DOHH2 (cell line): ENCODE measurements around the gene COMT.

Experiments used
- H3F3A ChIP-seq: fragments of 200-600 bp; sonication (generic), shearing (Covaris generic); 2 replicates; pipeline ENCODE4 v1.6.0; 2016; ENCODE audit warnings: antibody characterized with exemption, mild to moderate bottlenecking; ENCODE audit not compliant: control insufficient read depth, insufficient read depth
- H3K27ac ChIP-seq: fragments of 200-600 bp; sonication (generic); 2 replicates; pipeline ENCODE4 v1.5.1; 2014; ENCODE audit warnings: low read depth, mild to moderate bottlenecking, low read length, moderate library complexity
- H3K27me3 ChIP-seq: fragments of 200-600 bp; sonication (generic); 2 replicates; pipeline ENCODE4 v1.6.1; 2014; ENCODE audit warnings: mild to moderate bottlenecking, low read length, mixed read lengths; ENCODE audit not compliant: control insufficient read depth
- H3K36me3 ChIP-seq: fragments of 200-600 bp; sonication (generic); 2 replicates; pipeline ENCODE4 v1.6.1; 2014; ENCODE audit warnings: mild to moderate bottlenecking, low read length, moderate library complexity, mixed read lengths; ENCODE audit not compliant: control insufficient read depth
- H3K4me1 ChIP-seq: fragments of 200-600 bp; sonication (generic); 2 replicates; pipeline ENCODE4 v1.6.1; 2014; ENCODE audit warnings: mild to moderate bottlenecking, low read length, mixed read lengths; ENCODE audit not compliant: control insufficient read depth
- H3K4me2 ChIP-seq: fragments of 200-600 bp; sonication (generic); 2 replicates; pipeline ENCODE4 v1.6.0; 2014; ENCODE audit warnings: mild to moderate bottlenecking, low read length, moderate library complexity
- H3K4me3 ChIP-seq: fragments of 200-600 bp; sonication (generic); 2 replicates; pipeline ENCODE4 v1.5.1; 2014; ENCODE audit warnings: mild to moderate bottlenecking, low read length, mixed read lengths
- H3K79me2 ChIP-seq: fragments of 200-600 bp; sonication (generic); 2 replicates; pipeline ENCODE4 v1.6.1; 2014; ENCODE audit warnings: mild to moderate bottlenecking, low read length, mixed read lengths; ENCODE audit not compliant: control insufficient read depth
- H3K9me2 ChIP-seq: fragments of 200-600 bp; sonication (generic); replicated peaks from 2 replicates; pipeline ENCODE4 v1.6.1; 2014; ENCODE audit warnings: mild to moderate bottlenecking, low read length, mixed read lengths; ENCODE audit not compliant: control insufficient read depth
- H3K9me3 ChIP-seq: fragments of 200-600 bp; sonication (generic); 2 replicates; pipeline ENCODE4 v1.6.1; 2014; ENCODE audit warnings: antibody characterized with exemption, low read length, mixed read lengths; ENCODE audit not compliant: control insufficient read depth, insufficient read depth
- H4K20me1 ChIP-seq: fragments of 200-600 bp; sonication (generic); 2 replicates; pipeline ENCODE4 v1.6.0; 2014; ENCODE audit warnings: low read depth, mild to moderate bottlenecking, antibody characterized with exemption, low read length, moderate library complexity; ENCODE audit not compliant: control insufficient read depth, insufficient read depth
- EZH2phosphoT487 ChIP-seq: fragments of 200-600 bp; sonication (generic); IDR thresholded peaks from 2 replicates; pipeline ENCODE4 v1.6.1; 2017; ENCODE audit warnings: borderline replicate concordance, mild to moderate bottlenecking, antibody characterized with exemption, low read length, moderate library complexity, mixed read lengths
- TF ChIP-seq, protein P1 (sequence below): fragments of 200-600 bp; sonication (generic); IDR thresholded peaks from one replicate; pipeline ENCODE4 v1.5.1; 2014; ENCODE audit warnings: antibody characterized with exemption, mild to moderate bottlenecking, low read depth, low read length; ENCODE audit not compliant: poor library complexity, severe bottlenecking

COMT gene

DNA sequence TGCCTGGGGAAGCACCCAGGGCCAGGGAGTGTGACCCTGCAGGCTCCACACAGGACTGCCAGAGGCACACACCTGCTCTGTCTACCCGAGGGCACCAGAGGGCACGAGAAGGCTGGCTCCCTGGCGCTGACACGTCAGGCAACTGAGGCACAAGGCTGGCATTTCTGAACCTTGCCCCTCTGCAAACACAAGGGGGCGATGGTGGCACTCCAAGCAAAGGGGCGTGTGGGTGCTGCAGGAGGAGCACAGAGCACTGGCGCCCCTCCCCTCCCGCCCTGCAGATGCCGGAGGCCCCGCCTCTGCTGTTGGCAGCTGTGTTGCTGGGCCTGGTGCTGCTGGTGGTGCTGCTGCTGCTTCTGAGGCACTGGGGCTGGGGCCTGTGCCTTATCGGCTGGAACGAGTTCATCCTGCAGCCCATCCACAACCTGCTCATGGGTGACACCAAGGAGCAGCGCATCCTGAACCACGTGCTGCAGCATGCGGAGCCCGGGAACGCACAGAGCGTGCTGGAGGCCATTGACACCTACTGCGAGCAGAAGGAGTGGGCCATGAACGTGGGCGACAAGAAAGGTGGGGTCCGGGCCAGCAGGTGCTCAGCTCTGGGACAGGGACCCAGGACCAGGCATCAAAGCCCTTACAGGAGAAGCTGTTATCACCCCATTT, 20.8 kb downstream of the COMT start:
- Histone ChIP-seq H3F3A (0 out of 2 replicates have a peak, but pooled peaks cover 3% of the 10 kb centered on the region), H3K79me2 (no peaks in the 10 kb centered on the region; the same call in 1 of the 2 replicates), H3K4me1 (no peaks in the 10 kb centered on the region), H3K4me2 (no peak overlapping the region), H3K27ac (no peak overlapping the region), H3K9me2 (no peaks in the 10 kb centered on the region), H3K4me3 (no peak overlapping the region), H3K27me3 (no peaks in the 10 kb centered on the region), H3K36me3 (peaks cover 28% of the 10 kb centered on the region), H4K20me1 (0 out of 2 replicates have a peak, but pooled peaks cover 4% of the 10 kb centered on the region), H3K9me3 (no peaks in the 10 kb centered on the region)
- TF ChIP-seq EZH2phosphoT487 = no peak
- TF ChIP-seq, protein P1, sequence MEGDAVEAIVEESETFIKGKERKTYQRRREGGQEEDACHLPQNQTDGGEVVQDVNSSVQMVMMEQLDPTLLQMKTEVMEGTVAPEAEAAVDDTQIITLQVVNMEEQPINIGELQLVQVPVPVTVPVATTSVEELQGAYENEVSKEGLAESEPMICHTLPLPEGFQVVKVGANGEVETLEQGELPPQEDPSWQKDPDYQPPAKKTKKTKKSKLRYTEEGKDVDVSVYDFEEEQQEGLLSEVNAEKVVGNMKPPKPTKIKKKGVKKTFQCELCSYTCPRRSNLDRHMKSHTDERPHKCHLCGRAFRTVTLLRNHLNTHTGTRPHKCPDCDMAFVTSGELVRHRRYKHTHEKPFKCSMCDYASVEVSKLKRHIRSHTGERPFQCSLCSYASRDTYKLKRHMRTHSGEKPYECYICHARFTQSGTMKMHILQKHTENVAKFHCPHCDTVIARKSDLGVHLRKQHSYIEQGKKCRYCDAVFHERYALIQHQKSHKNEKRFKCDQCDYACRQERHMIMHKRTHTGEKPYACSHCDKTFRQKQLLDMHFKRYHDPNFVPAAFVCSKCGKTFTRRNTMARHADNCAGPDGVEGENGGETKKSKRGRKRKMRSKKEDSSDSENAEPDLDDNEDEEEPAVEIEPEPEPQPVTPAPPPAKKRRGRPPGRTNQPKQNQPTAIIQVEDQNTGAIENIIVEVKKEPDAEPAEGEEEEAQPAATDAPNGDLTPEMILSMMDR = peak; percentile 77

GRCh38 chr22:19962909-19963806, 21.6 kb downstream of the COMT start:
- Histone ChIP-seq H3K27ac (no peak overlapping the region), H3K9me2 (no peaks in the 10 kb centered on the region), H3K79me2 (no peaks in the 10 kb centered on the region), H3K27me3 (no peaks in the 10 kb centered on the region), H4K20me1 (0 out of 2 replicates have a peak, but pooled peaks cover 4% of the 10 kb centered on the region), H3K4me3 (no peak overlapping the region), H3F3A (0 out of 2 replicates have a peak, but pooled peaks cover 3% of the 10 kb centered on the region), H3K4me2 (no peak overlapping the region), H3K9me3 (no peaks in the 10 kb centered on the region), H3K4me1 (no peaks in the 10 kb centered on the region), H3K36me3 (peaks cover 32% of the 10 kb centered on the region)
- TF ChIP-seq, protein P1 = no peak
- TF ChIP-seq EZH2phosphoT487 = no peak

DNA sequence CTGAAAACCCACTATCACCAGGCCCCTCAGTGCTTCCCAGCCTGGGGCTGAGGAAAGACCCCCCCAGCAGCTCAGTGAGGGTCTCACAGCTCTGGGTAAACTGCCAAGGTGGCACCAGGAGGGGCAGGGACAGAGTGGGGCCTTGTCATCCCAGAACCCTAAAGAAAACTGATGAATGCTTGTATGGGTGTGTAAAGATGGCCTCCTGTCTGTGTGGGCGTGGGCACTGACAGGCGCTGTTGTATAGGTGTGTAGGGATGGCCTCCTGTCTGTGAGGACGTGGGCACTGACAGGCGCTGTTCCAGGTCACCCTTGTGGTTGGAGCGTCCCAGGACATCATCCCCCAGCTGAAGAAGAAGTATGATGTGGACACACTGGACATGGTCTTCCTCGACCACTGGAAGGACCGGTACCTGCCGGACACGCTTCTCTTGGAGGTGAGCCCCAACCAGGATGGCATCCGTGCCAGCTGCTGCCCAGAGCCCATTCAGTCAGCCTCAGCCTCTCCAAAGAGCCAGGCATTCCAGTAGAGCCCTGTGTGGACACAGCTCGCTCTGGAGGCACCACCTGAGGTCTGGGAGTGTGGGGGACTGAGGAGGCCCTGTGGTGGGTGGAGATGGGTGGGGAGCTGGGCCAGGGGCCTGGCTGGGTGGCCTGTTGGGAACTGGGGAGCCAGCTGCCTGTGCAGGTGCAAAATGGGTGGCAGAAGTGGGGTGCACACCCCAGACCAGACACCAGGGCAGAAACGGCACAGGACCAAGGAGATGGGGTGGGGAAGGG, 22.5 kb downstream of the COMT start:
- no peaks in the 10 kb centered on the region for H3K27me3 ChIP-seq
- H3K79me2 ChIP-seq = no peaks in the 10 kb centered on the region
- no peaks in the 10 kb centered on the region for H3K9me2 ChIP-seq
- TF ChIP-seq, protein P1 = no peak
- TF ChIP-seq EZH2phosphoT487 = no peak
- no peak overlapping the region for H3K4me2 ChIP-seq
- no peak overlapping the region for H3K4me3 ChIP-seq
- H3K9me3 ChIP-seq = no peaks in the 10 kb centered on the region
- H3K27ac ChIP-seq = no peak overlapping the region
- H3K4me1 ChIP-seq = no peaks in the 10 kb centered on the region
- H3F3A ChIP-seq = 0 out of 2 replicates have a peak, but pooled peaks cover 3% of the 10 kb centered on the region
- H4K20me1 ChIP-seq = 0 out of 2 replicates have a peak, but pooled peaks cover 4% of the 10 kb centered on the region
- H3K36me3 ChIP-seq = peaks cover 34% of the 10 kb centered on the region
